B cell (primary cell): ENCODE data around the gene ELMO1. TPM values are rescaled to one million over a fixed set of nuclear protein-coding genes. Genes with fewer than 3 reads are reported as not detected.

ENCODE experiments used
- ATAC-seq: fragments of 200-7000 bp; cut with Tn5 transposase; one replicate; pipeline ENCODE4 v1.10.0; 2021; ENCODE audit warnings: low read depth, mild to moderate bottlenecking, moderate number of reproducible peaks, moderate library complexity
- CTCF ChIA-PET: fragments of 350-600 bp; sonication (Branson Sonifier 250); formaldehyde crosslinking; loops from one replicate; lab custom pipeline; 2021; ENCODE audit warnings: antibody characterized with exemption, inconsistent platforms; lab: Charles Lee
- POLR2A ChIA-PET: fragments of 350-600 bp; sonication (Branson Sonifier 250); formaldehyde crosslinking; loops from one replicate; lab custom pipeline; 2021; ENCODE audit warnings: antibody characterized with exemption; lab: Charles Lee
- DNase-seq: peaks from one replicate; pipeline ENCODE4 v3.0.0; 2013
- H2AFZ ChIP-seq: 2 replicates; pipeline ENCODE4 v1.6.1; 2012; ENCODE audit warnings: mild to moderate bottlenecking, low read depth, low read length; ENCODE audit not compliant: insufficient read depth, poor library complexity, severe bottlenecking
- H3K27ac ChIP-seq, 2 donors: 1 replicate in 1 of 2; 2 replicates in 1 of 2; pipeline ENCODE4 v1.5.1; 2012 to 2013; ENCODE audit warnings: low read length in 2 of 2, mild to moderate bottlenecking in 2 of 2, moderate library complexity in 1 of 2
- H3K27me3 ChIP-seq, 4 experiments: fragments of 200-600 bp in 1 of 4; sonication (generic) in 1 of 4; replicated peaks in 1 of 4; 1 replicate in 2 of 4; 2 replicates in 2 of 4; pipeline versions ENCODE4 v1.6.1 to v1.7.0; 2013 to 2016; ENCODE audit warnings: low read length in 3 of 4, mild to moderate bottlenecking in 2 of 4, mixed read lengths in 1 of 4, moderate library complexity in 1 of 4; ENCODE audit not compliant: insufficient read depth in 4 of 4, control insufficient read depth in 3 of 4; ENCODE audit errors: control extremely low read depth in 1 of 4
- H3K36me3 ChIP-seq, 2 experiments: replicated peaks in 1 of 2; 1 replicate in 1 of 2; 2 replicates in 1 of 2; pipeline versions ENCODE4 v1.6.1 to v1.7.1; 2013; ENCODE audit warnings: low read length in 1 of 2; ENCODE audit not compliant: insufficient read depth in 2 of 2, control insufficient read depth in 1 of 2; ENCODE audit errors: control extremely low read depth in 1 of 2, extremely low read depth in 1 of 2
- H3K4me1 ChIP-seq, 2 donors: fragments of 200-600 bp in 1 of 2; sonication (generic) in 1 of 2; 1 replicate in 1 of 2; 2 replicates in 1 of 2; pipeline versions ENCODE4 v1.5.1 to v1.6.1; 2013 to 2017; ENCODE audit warnings: low read length in 2 of 2; ENCODE audit not compliant: control insufficient read depth in 2 of 2, insufficient read depth in 2 of 2
- H3K4me2 ChIP-seq: replicated peaks from 2 replicates; pipeline ENCODE3; 2012; ENCODE audit warnings: mild to moderate bottlenecking, low read depth, low read length; ENCODE audit not compliant: poor library complexity, severe bottlenecking
- H3K4me3 ChIP-seq, 5 experiments: fragments of 200-600 bp in 1 of 5; sonication (generic) in 1 of 5; 1 replicate in 3 of 5; 2 replicates in 2 of 5; pipeline versions ENCODE4 v1.5.1 to v1.7.0; 2011 to 2016; ENCODE audit warnings: low read length in 4 of 5, mild to moderate bottlenecking in 4 of 5, low read depth in 2 of 5, control low read depth in 1 of 5, moderate library complexity in 1 of 5; ENCODE audit not compliant: insufficient read depth in 1 of 5; ENCODE audit errors: control extremely low read depth in 1 of 5, extremely low read depth in 1 of 5
- H3K79me2 ChIP-seq: fragments of 200-600 bp; sonication (generic); one replicate; pipeline ENCODE4 v1.6.0; 2016; ENCODE audit warnings: low read length; ENCODE audit not compliant: control insufficient read depth, insufficient read depth
- H3K9ac ChIP-seq: fragments of 200-600 bp; sonication (generic); 2 replicates; pipeline ENCODE4 v1.6.1; 2017; ENCODE audit warnings: mild to moderate bottlenecking, low read length, moderate library complexity
- H3K9me3 ChIP-seq, 3 donors: one replicate each; pipeline versions ENCODE4 v1.6.1 to v1.7.1; 2013; ENCODE audit warnings: low read length in 2 of 3; ENCODE audit not compliant: control insufficient read depth in 2 of 3, insufficient read depth in 1 of 3; ENCODE audit errors: control extremely low read depth in 1 of 3
- H4K20me1 ChIP-seq: 2 replicates; pipeline ENCODE4 v1.6.0; 2012; ENCODE audit warnings: mild to moderate bottlenecking, low read length; ENCODE audit not compliant: insufficient read depth, control insufficient read depth, poor library complexity, severe bottlenecking
- H3K27ac Mint-ChIP-seq: one replicate; pipeline ENCODE4 v1.8.0; 2021; ENCODE audit warnings: mixed read lengths
- H3K27me3 Mint-ChIP-seq: one replicate; pipeline ENCODE4 v1.8.0; 2021; ENCODE audit warnings: mixed read lengths
- H3K4me1 Mint-ChIP-seq: one replicate; pipeline ENCODE4 v1.8.0; 2021; ENCODE audit warnings: mixed read lengths
- H3K4me3 Mint-ChIP-seq: one replicate; pipeline ENCODE4 v1.8.0; 2021; ENCODE audit warnings: mixed read lengths
- H3K9me3 Mint-ChIP-seq: one replicate; pipeline ENCODE4 v1.8.0; 2022; ENCODE audit warnings: mixed read lengths; ENCODE audit not compliant: insufficient read depth
- EZH2 ChIP-seq: IDR thresholded peaks from 2 replicates; pipeline ENCODE4 v1.6.1; 2012; ENCODE audit warnings: borderline replicate concordance, low read depth, mild to moderate bottlenecking, moderate library complexity, low read length; ENCODE audit not compliant: insufficient read depth, poor library complexity, severe bottlenecking
- WGBS: methylation state at CpG from one replicate; pipeline ENCODE4 v1.1.5; 2013; ENCODE audit warnings: missing lambda C conversion rate; ENCODE audit not compliant: insufficient coverage; 5-methylcytosine and 5-hydroxymethylcytosine counted together
- intact Hi-C: fragments of 100-400 bp; cut with micrococcal nuclease; formaldehyde crosslinking; loops from one replicate; pipeline ENCODE4 v1.10.0; 2022
- polyA plus RNA-seq: library from polyadenylated mRNA; depleted of rRNA; stranded (reverse); fragments of >200 nt; gene quantifications from 2 replicates; pipeline ENCODE4 v1.2.3, GENCODE V29; 2012
- total RNA-seq, 2 donors: library from RNA; stranded (reverse); fragments of 120-200 nt in 1 of 2; gene quantifications; 1 replicate in 1 of 2; 2 replicates in 1 of 2; pipeline versions ENCODE4 v1.2.3 to v1.2.4, GENCODE V29; 2013 to 2022
- TF ChIP-seq, protein P1 (sequence below): fragments of 200-600 bp; IDR thresholded peaks from one replicate; pipeline ENCODE4 v1.8.0; 2022; ENCODE audit warnings: antibody characterized with exemption, mild to moderate bottlenecking

Gene ELMO1
- total and polyA plus RNA-seq, 2 donors (not counting 1 experiment from before 2014, with no cell fraction given), result 44.7 to 177 TPM

GRCh38 chr7:37311355-37311754, 137.3 kb downstream of the ELMO1 start:
- H3K9me3 Mint-ChIP-seq, result no peaks in the 10 kb centered on the region
- Histone ChIP-seq H4K20me1 (peaks cover 15% of the 10 kb centered on the region), H3K4me1 (peaks cover 48% of the 10 kb centered on the region in 2 donors), H3K27ac (peak overlapping the region; percentile 7 to 58), H2AFZ (no peak overlapping the region), H3K79me2 (peaks cover 82% of the 10 kb centered on the region), H3K9ac (no peak overlapping the region), H3K36me3 (peaks cover 10 to 34% of the 10 kb centered on the region in 2 experiments), H3K4me3 (no peak overlapping the region), H3K9me3 (peaks cover 0 to 4% (median 0%) of the 10 kb centered on the region in 3 donors), H3K27me3 (no peaks in the 10 kb centered on the region), H3K4me2 (peak overlapping the region; percentile 47)
- peaks cover 68% of the 10 kb centered on the region for H3K4me1 Mint-ChIP-seq
- TF ChIP-seq, protein P1, sequence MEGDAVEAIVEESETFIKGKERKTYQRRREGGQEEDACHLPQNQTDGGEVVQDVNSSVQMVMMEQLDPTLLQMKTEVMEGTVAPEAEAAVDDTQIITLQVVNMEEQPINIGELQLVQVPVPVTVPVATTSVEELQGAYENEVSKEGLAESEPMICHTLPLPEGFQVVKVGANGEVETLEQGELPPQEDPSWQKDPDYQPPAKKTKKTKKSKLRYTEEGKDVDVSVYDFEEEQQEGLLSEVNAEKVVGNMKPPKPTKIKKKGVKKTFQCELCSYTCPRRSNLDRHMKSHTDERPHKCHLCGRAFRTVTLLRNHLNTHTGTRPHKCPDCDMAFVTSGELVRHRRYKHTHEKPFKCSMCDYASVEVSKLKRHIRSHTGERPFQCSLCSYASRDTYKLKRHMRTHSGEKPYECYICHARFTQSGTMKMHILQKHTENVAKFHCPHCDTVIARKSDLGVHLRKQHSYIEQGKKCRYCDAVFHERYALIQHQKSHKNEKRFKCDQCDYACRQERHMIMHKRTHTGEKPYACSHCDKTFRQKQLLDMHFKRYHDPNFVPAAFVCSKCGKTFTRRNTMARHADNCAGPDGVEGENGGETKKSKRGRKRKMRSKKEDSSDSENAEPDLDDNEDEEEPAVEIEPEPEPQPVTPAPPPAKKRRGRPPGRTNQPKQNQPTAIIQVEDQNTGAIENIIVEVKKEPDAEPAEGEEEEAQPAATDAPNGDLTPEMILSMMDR, result no peak
- TF ChIP-seq EZH2, result no peak
- intact Hi-C loops, result loop anchor here (1.0 to 2.0 kb wide), 2 partner anchors 21 to 25 kb away; no protein-coding TSS in a partner anchor
- H3K27ac Mint-ChIP-seq, result peak overlapping the region; percentile 88
- 52% methylated on average over 2 of the region's 6 CpGs for WGBS
- H3K4me3 Mint-ChIP-seq, result peak overlapping the region; percentile 46
- POLR2A ChIA-PET, result no interaction called here
- peak; percentile 66 for DNase-seq
- peak; percentile 62 for ATAC-seq
- H3K27me3 Mint-ChIP-seq, result no peaks in the 10 kb centered on the region
- CTCF ChIA-PET, result interaction anchor here (3.4 kb wide), 1 partner anchor 27 kb away, joined by 17 read pairs; no protein-coding TSS in a partner anchor
